Activated T-cell treated with anti-CD3 and anti-CD28 coated beads for 48 hours (primary cell): ENCODE data around the gene CYP19A1.

Source experiments
- DNase-seq: peaks from one replicate; pipeline ENCODE4 v3.0.0-alpha.2; 2020; ENCODE audit warnings: low read depth

The CYP19A1 gene

GRCh38 chr15:51322621-51323296 is 15.6 kb downstream of the CYP19A1 start:
- DNase-seq, result no peak

DNA sequence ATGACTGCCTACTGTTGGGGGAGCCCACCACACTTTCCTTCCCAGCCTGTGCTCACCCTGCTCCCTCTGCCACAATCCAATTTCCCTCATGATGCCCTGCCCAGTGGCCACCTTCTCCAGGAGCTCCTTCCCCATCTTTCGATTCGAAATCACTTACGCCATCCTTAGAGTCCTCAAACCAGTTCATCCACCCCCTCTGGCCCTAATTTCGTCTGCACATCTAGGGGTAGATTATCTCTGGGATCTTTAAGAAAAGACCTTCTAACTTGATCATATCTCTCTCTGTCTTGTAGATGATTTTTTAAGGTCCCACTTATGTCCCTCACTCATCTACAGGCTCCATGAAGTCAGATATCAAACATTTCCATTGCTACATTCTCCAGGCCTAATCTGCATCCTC is 17.1 kb downstream of the CYP19A1 start:
- DNase-seq, result no peak

GRCh38 chr15:51320843-51321242 is 17.6 kb downstream of the CYP19A1 start:
- DNase-seq, result no peak

- no peak for DNase-seq
These were observed 18.9 kb downstream of the CYP19A1 start for GRCh38 chr15:51319539-51319938.

DNA sequence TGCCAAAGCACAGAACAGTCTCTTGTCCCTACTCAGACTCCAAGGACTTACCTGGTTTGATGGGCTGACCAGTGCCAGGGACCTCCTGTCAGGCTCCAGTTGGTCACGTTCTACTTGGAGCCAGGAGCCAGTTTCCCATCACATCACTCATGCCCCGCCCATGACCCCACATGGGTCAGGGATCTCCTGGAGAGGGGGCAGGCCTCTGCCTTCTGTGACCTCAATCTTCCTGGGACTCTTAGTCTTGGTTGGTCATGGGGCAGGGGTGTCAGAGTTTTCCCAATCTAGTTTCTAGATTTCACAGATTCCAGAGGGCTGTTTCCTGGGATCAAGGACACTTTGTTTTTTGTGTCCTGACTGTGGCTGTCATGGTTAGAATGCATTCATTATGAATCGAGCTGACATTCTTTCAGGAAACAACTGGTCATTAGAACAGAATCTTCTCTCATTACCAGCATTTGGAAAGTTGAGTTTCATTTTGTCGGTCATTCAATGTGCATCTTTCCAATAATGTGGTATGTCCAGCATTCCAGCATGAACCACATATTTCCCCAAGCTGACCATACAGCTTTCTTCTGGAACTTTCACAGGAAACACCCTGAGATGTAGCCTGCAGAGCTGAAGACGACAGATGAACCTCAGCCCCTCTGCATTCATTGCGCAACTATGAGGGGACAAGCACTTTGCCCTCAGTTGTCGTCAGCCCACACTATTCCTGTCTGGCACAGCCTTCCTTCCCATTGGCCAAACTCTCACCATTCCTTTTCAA is 19.8 kb downstream of the CYP19A1 start:
- no peak for DNase-seq

GRCh38 chr15:51316636-51317035 is 21.8 kb downstream of the CYP19A1 start:
- no peak for DNase-seq

DNA sequence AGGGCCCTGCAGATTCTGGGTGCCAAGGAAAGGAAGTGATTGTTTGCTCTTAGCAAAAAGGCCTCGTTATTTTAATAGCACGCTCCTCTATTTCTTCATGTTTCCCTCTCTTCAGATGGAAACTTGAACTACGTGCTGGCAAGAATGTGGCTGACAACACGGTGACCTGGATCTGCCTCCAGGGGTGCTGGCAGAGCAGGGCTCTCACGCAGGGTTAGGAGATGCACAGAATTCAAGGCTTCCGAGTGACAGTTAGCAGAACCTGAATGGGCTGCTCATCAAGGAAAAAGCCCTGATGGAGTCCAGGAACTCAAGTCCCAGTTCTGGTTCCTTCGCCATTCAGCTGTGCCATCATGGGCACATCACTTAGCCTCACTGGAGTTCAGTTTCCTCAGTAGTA is 22.7 kb downstream of the CYP19A1 start:
- no peak for DNase-seq

DNA sequence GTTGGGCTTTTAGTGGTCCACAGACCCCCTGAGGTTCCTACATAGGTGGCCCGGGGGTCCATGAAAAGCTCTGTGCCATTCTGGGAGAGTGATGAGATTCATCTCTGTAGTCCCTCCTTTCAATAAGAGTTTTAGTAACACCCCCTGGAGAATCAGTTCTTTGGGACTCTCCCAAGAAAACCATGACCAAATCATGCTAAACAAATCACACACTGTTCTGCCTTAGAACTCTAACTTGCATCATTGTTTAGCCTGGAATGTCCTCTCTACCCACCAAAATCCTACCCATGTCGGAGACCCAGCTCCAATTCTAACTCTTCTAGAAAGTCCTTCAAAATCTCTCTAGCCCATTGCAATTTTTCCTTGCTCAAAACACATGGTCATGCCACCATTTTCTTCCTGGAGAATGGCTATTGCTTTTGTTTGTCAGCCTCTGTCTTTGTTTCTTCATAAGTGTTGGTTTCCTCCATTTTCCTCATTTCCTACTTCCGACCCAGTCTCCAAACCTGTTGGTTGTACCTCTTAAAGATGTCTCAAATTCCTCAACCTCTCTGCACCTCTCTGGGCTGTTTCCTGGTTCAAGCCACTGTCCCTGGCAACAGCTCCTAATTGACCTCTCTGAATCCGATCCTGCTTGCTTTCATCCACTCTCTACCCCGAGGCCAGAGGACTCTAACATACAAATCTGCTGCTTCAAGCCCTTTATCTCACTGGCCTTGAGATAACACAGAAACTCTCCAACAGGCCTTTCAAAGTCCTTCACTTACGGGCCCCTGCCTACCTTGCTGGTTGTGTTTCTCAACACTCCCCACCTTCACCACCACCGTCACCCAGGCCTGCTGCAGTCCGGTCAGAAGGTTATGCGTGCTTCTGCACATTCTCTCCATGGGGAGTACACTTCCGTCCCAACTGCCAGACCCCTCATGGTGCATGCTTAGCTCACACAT is 23.7 kb downstream of the CYP19A1 start:
- no peak for DNase-seq

GRCh38 chr15:51313644-51314280 is 24.6 kb downstream of the CYP19A1 start:
- DNase-seq, result no peak

GRCh38 chr15:51313074-51313393 is 25.4 kb downstream of the CYP19A1 start:
- no peak for DNase-seq

GRCh38 chr15:51312166-51313073 is 26.0 kb downstream of the CYP19A1 start:
- DNase-seq, result no peak

- no peak for DNase-seq
These were observed 26.9 kb downstream of the CYP19A1 start for GRCh38 chr15:51311510-51311909.

DNA sequence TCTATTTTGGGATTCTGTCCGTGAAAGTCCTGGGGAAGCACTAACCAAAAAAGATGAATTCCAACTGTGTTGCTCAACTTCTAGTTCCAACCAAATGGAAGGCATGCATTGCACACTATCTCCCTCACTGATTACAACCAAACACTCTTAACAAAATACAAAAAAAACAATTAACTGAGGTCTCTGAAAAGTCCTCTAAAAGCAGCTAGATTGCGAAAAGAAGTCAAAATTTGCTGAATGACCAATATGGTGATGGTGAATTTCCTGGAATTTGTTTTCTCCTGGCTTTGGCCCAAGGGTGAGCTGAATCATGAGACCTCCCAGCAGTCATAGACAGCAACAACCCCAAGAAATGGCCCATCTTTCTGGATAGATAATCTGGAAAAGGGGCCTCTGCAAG is 28.3 kb downstream of the CYP19A1 start:
- DNase-seq, result no peak

GRCh38 chr15:51307811-51308210 is 30.6 kb downstream of the CYP19A1 start:
- DNase-seq, result no peak

DNA sequence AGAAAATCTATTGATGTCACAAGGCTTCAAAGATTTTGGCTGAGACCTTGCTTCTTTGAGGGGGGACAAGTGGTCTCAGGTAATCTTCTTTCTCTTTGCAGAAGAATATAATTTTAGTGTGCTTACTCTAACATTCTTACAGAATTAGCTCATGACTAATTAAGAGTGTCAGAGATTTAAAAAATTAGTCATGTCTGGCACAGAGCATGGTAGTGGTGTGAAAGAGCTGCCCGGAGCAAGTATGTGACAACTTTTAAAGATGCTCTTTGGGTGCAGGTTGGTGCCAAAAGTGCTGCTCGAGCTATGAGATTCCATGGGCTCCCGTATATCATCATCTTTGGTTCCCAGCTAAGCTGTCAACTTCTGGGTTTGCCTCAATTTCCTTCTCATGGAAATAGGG is 31.1 kb downstream of the CYP19A1 start:
- no peak for DNase-seq

GRCh38 chr15:51303462-51303980 is 34.9 kb downstream of the CYP19A1 start:
- no peak for DNase-seq

DNA sequence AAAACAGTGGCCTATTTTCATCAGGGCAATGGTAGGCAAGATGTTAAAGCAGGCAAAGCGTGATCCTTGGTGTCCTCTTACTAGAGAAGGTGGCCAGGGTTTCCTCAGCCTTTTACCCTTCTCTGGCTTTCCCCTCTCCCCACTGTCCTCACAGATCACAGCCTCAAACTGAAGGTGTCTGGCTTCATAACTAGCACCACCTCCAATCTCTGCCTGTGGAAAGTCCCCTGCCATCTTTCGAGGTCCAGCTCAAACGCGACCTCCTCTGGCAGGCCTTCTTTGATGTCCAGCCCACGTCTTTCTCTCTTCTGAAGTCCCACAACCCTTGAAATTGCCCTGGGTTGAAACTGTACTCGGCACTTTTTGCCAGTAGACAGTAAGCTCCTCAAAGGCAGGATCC is 35.9 kb downstream of the CYP19A1 start:
- no peak for DNase-seq

DNA sequence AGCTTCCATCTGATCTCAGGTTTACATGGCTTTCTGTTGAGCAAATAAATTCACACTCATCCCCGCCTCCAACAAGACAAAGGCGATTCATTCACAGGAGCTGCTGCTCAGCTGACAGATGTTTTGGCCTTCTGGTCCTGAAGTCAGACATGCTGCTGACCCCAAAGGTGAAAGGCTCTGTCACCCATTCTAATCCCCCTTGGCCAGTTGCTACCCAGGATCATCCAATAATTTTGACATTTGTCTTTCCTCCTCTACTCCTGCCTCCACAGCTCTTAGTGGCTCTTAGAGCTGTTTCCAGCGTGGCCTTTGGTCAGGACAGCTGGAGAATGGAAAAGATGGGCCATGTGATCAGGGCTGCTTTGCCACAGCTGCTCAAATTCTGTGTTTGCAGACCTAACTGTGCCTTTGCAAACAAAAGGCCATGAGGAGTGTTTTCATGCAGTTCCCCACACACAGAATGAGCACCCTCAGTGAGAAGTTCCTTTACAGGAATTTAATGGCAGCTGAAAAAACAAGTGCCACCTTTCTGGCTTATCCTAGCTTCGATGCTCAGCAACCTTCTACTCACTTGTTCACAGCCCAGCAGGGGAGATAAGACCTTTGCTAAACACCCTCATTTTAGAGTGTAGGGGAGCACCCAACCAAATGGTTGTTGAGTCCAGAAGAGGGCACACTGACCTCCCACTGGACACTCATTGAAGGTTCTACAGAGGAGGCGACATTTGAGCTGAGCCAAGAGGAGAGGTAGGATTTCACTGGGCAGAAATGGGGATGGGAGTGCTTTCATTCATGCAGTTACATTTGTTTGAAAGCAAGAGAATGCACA is 39.0 kb downstream of the CYP19A1 start:
- no peak for DNase-seq

GRCh38 chr15:51298620-51299019 is 39.8 kb downstream of the CYP19A1 start:
- no peak for DNase-seq

GRCh38 chr15:51290720-51291119 is 47.7 kb downstream of the CYP19A1 start:
- DNase-seq, result no peak
